CD1c-positive myeloid dendritic cell (primary cell): ENCODE measurements around the gene RPL3.

Experiments used
- DNase-seq: peaks from one replicate; pipeline ENCODE4 v3.0.0-alpha.2; 2016; ENCODE audit errors: extremely low spot score

The RPL3 gene

DNA sequence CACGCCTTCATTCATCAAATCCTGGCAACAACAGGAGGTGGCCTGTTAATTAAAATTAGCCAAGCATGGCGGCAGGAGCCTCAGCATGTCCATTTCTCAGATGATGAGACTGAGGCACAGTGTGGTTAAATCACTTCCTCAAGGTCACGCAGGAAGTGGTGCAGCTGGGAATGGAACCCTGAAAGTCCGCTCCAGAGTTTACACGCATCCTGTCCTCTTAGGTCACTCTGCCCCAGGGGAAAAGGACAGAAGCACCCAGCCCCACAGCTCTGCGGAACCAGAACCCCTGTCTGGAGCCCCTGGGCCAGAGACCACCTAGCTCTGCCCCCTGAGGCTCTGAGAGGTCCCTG lies 19.6 kb downstream of the RPL3 start:
- peak; percentile 87 for DNase-seq

DNA sequence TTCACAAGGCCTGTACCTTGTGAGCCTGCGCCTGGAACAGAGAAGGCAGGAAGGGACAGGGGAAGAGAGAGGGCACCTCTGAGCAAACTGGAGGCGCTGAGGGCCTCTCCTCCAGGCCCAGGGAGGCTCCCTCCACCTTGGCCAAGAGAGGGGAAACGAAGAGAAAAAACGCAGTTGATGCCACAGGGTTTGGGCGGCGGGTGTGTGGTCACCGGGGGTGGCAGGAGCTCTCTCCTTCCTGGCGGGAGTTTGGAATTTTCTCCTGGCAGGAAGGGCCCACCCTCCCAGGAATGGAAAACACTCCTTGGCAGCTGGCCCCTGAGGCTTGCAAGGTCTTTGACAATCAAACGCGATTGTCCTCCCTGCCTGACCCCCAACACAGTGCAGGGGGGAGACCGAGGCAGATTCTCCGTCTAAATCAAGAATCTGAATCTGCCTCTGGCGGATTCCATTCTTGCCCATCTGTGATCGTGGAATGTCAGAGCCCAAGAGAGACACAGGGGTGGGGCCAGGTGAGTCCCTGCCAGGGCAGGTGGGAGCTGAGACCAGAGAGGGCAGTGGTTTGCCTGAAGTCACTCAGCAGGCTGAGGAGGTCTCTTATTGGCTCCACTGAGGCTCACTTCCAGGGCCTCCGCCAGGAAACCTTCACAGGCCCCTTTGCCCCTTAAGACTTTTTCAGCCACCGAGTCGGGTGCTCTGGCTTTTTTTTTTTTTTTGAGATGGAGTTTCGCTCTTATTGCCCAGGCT lies 21.0 kb downstream of the RPL3 start:
- DNase-seq = no peak

DNA sequence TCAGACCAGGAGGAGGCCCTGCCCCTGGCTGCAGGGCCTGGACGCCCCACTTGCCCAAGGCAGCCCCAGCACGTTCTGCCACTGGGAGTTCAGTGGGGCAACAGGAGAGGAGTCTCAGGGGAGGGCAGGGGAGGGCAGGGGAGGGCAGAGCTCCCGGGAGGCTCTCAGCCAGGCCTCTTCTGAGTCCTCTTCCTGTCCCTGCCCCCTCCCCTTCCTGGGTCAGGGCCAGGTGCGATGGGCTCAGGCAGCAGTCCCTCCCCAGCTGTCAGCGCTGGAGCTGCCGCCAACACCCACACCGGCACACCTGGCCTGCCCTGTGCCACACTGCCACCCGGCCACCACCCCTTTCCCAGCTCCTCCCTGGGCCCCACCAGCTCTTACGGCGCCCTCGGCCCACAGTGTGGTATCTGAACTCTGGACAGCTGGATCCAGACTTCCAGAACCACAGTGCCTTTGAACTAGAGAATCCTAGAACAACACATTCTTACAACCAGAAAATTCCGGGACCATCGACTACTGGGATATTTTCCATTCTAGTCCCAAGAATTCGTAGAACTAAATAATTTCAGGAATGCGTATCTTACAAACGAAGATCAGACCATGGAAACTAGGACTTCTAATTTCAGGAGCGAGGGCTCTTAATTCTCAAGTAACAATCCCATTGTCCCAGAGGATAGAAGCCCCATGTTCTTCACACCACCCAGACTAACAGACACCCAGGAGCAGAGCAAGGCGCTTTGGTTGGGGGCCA lies 21.8 kb downstream of the RPL3 start:
- DNase-seq = no peak

DNA sequence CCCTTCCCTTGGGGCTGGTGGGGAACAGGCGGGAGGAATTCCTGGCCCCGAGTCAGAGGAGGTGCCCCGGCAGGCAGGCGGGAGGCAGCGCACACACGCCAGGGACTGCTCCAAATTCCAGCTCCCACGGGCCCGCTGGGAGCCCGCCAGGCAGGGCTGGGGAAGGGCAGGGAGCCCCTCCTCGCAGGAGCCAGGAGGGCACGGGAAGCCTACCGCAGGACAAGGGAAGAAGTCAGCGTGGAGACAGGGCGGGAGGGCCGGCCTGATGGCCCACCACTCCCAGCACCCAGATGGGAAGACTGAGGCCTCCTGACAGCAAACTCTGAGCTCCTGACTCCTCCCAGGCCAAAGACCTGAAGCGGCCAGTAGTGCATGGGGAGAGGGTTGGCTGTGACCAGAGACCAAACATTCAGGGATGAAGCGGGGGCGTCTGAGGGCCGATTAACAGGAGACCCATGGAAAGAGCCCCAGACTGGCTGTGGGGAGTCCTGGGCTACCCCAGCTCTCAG lies 22.4 kb downstream of the RPL3 start:
- no peak for DNase-seq

DNA sequence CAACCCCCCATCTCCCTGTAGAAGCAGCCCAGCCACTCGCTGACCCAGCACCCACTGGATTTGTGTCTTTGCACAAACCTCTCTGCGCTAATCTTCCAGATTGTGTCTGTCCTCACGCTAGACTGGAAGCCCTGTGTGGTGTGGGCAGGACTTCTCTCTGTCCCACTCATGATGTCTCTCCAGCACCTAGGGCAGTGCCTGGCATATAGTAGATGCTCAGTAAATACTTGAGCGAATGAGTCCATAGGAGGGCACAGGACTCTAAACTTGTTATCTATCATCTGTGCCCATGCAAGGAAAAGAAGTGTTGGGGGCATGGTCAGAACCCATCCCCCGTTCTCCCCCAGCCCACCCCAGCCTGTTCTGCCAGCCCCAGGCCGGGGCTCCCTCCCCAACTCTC lies 22.9 kb downstream of the RPL3 start:
- no peak for DNase-seq

DNA sequence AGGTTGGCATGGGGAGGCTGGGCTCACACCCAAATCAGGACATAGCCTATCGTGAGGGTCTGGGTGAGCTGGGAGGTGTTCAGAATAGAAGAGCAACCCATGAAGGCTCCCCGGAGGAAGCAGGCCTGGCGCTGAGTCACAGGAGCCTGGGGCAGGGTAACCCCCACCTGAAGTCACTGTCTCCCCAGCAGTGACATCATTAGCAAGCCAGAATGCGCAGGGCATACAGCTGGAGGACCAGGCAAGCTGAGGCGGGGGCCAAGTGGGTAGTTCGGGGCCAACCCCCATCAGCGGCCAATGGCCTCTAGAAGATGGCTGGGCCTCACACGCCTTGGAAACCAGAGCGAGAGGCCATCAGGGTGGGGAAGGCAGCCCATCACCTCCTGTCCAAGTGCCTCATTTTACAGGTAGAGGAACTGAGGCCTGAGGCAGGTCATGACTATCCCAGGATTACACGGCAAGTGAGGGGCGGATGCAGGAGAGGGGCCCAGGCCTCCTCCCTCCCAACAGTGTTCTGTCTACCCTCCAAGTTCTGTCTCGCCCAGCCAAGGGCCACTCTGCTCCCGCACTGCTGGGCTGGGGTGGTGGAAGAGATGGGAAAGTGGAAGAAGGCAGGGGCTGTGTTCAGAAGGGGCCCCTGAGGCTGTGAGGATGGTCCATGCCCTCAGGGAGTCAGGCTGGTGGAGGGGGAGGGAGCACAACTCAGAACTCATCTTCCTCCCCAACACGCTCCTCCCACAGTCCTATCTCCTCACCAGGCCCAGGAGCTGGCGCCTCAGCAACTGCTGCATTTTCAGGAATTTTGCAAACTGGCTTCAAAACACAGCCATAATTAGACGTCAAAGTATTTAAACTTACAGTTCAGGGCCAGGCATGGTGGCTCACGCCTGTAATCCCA lies 24.6 kb downstream of the RPL3 start:
- DNase-seq = no peak

DNA sequence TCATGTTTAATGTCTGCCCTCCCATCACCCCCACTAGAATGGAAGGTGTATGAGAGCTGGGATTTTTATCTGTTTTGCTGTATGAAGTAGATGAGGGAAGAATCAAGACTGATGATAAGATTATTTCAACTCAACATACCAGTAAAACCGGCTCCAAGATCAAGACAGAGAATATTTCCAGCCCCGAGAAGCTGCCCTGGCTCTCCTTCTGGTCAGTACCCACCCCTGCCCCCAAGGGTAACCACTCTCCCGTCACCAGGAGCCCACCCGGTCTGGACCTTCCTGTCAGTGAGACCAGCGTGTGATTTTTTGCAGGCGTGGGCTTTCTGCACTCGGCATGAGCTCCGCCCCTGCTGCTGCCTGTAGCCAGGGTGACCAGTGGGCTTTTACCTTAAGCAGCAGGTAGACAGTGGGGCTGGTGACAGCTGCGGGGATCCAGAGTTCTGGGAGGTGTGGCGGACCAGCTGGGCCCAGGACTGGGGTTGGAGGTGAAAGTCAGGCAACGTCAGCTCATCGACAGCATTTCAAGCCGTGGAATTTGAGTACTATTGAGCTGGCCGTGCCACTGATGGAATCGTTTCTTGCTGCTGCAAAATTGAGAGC lies 25.6 kb downstream of the RPL3 start:
- DNase-seq = no peak

DNA sequence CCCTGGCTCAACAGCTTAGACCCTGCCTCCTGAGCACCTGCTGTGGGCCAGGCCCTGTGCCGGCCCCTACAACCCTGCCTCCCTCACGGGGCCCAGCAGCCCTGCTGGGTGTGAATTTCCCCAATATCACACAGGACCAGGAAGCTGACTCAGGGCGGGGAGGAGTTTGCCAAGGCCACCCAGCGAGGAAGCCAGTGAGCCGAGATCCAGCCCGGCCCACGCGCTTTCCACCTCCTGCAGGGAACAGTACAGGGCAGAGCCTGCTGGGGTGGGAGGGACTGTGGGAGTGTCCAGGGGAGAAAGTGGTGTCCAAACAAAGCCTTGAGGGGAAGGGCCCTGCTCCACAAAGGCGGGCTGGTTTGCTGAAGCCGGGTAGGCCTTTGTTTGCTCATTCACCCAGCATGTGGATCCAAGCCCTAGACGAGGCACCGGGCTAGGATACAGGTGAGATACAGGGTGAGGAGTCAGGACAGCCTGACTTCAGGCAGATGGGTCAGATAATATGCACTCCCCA lies 26.8 kb downstream of the RPL3 start:
- peak; percentile 97 for DNase-seq

DNA sequence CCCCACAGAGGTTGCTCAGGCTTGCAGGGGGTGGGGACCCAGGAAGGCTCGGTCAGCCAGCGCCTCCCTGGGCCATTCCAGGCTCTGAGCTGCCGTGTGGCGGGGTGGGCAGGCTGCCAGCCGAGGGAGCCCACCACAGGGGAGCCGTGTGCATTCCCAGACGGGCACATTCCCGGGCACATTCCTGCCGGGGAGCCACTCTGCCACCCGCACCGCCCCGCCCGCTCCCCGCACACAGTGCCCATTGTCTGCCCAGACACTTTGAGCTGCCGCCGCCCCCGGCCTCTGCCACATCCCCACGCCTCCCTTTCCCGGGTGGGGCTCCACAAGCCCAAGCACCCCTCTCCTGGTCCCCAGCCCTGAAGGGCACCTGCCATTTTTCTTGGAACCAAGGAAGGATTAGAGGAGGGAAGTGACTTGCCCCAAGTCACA lies 27.4 kb downstream of the RPL3 start:
- no peak for DNase-seq

DNA sequence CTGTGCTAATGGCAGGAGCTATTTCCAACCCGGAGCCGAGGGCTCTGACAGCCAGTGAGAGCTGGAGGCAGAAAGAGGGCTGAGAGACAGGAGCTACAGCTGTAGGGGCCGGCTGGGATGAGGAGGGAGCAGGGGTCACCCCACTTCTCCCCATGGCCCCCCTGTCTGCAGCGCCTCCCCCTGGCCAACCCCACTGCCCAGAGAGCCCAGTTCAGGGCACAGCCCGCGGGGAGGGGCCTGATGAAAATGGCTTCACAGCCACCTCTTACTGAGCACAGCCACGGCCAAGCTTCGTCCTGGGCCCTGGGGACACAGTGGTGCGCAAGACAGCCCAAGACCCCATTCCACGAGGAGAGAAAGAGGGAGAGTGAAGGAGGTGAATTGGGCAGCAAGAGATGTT lies 27.9 kb downstream of the RPL3 start:
- DNase-seq = no peak

DNA sequence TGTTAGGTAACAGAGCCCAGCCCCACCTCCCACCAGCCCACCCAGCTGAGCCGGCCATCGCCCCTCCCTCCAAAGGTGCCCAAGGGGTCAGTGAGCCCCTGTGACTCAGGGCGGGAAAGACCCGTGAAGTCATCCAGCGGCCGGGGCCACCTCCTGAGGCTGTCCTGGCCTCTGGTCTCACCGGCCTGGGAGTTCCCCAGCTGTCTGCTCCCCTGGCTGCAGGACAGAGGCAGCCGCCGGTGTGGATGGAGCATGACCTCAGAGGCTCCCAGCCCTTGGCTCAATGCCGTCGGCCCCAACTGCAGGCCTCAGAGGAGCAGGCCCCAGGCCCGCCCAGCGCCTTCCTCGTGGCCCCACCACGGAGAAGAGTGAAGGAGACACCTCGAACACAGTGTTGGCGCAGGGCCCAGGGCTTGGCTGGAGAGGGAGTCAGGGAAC lies 28.7 kb downstream of the RPL3 start:
- no peak for DNase-seq

DNA sequence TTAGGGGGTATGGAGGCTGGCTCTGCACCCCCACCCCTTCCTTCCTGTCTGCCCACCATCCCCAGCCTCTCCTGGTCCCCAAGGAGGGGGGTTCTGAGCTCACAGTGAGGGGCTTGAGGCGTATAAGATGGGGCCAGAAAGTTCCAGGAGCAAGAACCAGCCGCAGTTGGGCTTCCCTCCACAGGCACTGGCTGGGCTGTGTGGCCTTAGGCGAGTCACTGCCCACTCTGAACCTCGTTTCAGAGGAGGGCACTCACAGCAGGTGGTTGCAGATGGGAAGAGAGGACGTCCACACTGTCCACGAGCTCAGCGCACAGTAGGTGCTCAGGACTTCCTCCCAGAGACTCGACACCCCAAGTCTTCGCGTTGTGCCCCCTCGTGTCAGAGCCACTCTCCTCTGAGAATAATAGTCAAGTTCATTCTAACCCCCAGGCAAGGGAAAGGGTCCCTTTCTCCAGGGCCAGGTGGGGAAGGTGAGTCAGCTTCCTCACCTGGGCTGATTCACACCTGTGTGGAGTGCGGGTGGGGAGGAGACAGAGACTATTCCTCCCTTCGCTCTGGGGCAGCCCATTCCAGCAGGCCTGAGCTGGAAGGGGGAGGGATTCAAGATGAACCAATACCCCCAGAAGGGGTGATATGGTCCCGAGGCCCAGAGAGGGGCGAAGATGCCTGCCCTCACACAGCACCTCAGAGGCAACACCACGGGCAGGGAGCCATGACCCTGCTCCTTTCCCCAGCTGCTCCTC lies 29.3 kb downstream of the RPL3 start:
- DNase-seq = no peak

DNA sequence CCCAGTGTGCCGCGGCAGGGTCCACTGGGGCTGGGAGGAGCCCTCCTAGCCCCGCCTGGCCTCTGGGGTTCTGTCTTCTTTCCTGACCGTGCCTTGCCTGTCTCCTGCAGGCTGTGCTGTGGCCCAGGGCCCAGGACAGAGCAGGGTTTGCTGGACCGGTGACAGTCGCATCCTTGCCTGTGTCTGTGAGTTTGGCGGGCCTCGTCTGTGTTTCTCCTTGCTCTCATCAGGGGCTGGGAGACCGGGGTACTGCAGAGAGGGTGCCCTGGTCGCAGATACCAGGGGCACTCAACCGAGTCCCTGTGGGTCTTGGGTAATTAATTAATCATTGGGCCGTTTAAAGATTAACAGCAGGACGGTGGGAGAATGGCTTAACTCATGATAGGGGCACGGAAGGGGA lies 29.9 kb downstream of the RPL3 start:
- no peak for DNase-seq

DNA sequence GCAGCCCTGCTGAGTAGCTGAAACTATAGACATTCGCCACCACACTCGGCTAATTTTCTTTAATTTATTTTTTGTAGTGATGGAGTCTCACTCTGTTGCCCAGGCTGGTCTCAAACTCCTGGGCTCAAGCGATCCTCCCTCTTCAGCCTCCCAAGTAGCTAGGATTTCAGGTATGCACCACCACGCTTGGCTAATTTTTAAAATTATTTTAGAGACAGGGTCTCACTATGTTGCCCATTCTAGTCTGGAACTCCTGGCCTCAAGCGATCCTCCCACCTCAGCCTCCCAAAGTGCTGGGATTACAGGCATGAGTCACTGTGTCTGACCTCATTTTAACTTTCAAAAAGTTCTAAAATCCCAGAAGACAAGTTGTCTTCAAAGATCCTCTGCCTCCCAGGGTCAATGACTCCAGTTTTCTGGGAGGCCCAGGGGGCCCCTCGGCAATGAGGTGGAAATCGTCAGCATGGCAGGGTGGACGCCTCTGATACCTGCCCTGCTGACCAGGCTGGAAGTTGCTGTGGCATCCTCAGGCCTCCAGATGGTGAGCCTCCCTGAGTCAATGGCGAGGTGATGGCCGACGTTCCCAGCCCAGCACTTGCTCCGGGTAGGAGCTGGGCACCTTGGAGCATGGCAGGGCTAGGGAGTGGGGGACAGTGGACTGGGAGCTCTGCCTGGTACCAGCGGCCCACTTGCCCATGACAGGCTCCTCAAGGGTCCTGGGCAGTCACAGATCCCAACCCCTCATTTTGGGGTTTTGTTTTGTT lies 31.1 kb downstream of the RPL3 start:
- no peak for DNase-seq

DNA sequence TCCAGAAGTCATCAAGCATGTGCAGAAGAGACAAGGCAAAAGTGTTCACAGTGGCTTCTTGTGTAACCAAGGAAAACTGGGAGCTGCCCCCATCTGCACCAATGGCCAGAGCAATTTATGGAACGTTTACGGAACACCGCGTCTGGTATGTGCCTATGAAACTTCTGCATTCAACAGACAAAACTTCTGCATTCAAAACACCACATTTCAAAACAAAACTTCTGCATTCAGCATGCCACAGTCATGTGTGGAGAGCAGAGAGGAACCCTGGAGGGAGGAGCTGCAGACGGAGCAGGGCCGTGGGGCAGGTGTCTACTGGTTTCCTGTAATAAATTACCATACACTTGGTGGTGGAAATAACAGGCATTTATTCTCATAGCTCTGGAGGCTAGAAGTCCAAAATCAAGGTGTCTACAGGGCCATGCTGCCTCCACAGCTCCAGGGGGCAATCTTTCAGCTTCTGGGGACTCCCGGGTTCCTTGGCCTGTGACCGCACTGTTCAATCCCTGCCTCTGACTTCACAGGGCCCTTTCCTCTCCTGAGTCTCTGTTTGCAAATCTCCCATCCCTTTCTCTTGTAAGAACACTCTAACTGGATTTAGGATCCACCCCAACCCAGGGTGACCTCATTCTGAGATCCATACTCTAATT lies 32.2 kb downstream of the RPL3 start:
- peak; percentile 94 for DNase-seq

DNA sequence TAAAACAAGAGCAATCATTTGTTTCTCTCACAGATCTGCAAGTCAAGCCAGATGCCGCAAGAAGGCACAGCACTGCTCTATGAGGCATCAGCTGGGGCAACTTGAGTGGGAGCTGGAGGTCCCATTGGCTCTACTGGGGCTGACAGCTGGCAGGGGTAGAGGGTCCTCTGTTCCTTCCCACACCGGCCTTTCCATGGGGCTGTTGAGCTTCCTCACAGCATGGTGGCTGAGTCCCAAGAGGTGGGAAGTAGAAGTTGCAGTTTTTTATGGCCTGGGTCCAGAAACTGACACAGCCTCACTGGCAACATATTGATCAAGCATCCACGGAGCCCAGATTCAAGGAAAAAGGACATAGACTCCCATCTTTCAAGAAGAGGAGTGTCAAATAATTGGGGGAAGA lies 34.4 kb downstream of the RPL3 start:
- DNase-seq = no peak

DNA sequence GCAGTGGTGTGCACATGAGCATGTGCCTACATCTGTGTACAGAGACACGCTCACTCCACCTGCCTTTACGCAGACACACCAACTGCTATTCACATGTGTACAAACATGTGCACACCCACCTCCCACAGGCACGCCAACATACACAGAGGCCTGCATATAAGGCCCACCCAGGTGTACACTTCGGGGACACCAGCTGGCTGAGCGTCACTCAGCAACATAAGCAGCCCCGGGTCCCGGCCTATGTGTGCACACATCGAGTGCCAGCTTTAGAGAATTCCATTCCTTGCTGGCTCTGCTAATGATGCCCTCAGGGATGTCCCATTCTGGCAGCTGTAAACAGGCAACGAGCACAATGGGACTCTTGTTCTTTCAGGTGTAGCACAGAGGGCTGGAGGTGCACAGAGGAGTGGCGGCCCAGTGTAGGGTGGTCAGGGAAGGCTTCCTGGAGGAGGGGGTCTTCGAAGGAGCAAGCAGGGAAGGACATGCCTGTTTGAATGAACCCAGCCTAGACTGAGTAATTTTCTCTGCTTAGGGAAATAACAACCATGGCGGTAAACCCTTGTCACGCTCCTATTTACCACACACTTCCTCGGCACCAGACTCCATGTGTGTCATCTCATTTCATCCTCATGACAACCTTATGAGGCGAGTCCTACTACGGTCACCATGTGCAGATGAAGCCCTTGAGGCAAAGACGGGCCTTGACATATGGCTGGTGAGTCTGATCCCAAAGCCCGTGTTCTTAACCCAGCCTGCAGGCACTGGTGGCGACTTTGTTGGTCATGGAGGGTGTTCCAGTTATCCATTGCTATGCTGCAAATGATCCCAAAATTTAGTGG lies 35.1 kb downstream of the RPL3 start:
- no peak for DNase-seq

DNA sequence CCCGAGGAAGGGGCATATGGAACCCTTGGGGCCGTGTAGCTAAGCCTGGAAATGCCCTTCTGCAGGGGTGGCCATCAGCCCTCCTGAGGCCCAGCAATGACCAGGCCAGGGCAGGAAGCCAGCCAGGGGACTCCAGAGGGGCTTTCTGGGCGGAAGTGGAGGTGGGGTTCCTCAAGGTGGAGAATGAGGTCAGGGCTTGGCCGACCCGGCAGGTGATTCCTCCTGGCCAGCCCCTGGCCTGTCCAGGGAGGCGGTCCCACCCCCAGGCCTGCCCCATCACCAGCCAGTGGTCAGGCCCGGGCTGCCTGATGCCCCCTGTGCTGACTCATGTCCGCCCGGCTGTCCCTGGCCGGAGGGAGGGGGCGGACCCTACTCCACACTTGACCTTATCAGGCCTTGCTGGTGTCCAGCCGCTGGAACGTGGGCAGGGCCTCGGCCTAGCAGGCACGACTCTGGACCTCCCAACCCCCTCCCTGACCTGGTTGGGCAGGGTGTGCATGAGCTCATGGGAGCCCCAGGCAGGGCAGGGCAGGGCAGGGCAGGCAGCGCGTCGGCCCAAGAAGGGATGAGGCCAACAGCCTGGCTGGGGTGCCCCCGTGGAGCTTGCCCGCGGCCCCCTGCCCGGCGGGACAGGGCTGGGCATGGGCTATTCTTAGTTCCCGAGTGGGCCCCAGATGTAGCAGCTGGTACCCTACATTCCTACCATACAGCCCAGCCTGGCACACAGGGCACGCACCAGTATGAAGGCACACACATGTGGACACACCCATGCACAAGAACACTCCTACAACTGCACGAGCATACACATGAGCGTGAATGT lies 35.9 kb downstream of the RPL3 start:
- peak; percentile 70 for DNase-seq
